ENCODE results near the gene ANKFN1. TPM values are rescaled to one million over a fixed set of nuclear protein-coding genes. Genes with fewer than 3 reads are reported as not detected.

ANKFN1 gene
- total RNA-seq, 1 experiment from 2014 or later = not detected

GRCh38 chr17:56119936-56120335, 33.3 kb upstream of the ANKFN1 start:
- in situ Hi-C loops (cut with HindIII; ENCODE audit: low pct_unique_long_range_greater_than_20kb, low sequenced_read_pairs) (no loop called here), intact Hi-C loops (cut with micrococcal nuclease; ENCODE audit: unreplicated experiment) (no loop called here)
- BruUV-seq (replicated peaks) = no TSS peak

GRCh38 chr17:56121191-56122051, 31.9 kb upstream of the ANKFN1 start:
- Histone ChIP-seq H3K9me3 (ENCODE audit: control insufficient read depth, insufficient read depth, low read depth, low read length) (no peaks in the 10 kb centered on the region), H3K27ac (ENCODE audit: low read length) (no peak overlapping the region), H3K4me3 (ENCODE audit: low read depth in 2 of 2, low read length in 2 of 2) (no peak overlapping the region), H3K4me1 (ENCODE audit: control insufficient read depth, insufficient read depth, low read length) (no peaks in the 10 kb centered on the region), H3K36me3 (ENCODE audit: control insufficient read depth, insufficient read depth, low read length) (no peaks in the 10 kb centered on the region), H3K27me3 (ENCODE audit: control insufficient read depth, insufficient read depth, low read length) (no peaks in the 10 kb centered on the region)
- POLR2A ChIA-PET = no interaction called here
- BruUV-seq (replicated peaks) = no TSS peak
- CTCF ChIA-PET = no interaction called here
- TF ChIP-seq POLR2AphosphoS5 (IDR thresholded peaks at IDR 0.05; ENCODE audit: low read depth, low read length) (no peak), SIN3A (IDR thresholded peaks at IDR 0.05; ENCODE audit: borderline replicate concordance, insufficient read depth, low read depth, low read length) (no peak), TCF7L2 (IDR thresholded peaks at IDR 0.05; ENCODE audit: low read depth, low read length) (no peak), CTCF (IDR thresholded peaks at IDR 0.05) (no peak), REST (IDR thresholded peaks at IDR 0.05; ENCODE audit: insufficient read depth in 1 of 2, low read depth in 2 of 2, low read length in 1 of 2) (no peak)
- no peak for ATAC-seq
- no peak for DNase-seq (ENCODE audit: low read depth, low spot score)
- in situ Hi-C loops (cut with HindIII; ENCODE audit: low pct_unique_long_range_greater_than_20kb, low sequenced_read_pairs) = no loop called here
- intact Hi-C loops (cut with micrococcal nuclease; ENCODE audit: unreplicated experiment) = no loop called here

More at GRCh38 chr17:56119936-56120335, 33.3 kb upstream of the ANKFN1 start:
- Histone ChIP-seq H3K27me3 (ENCODE audit: control insufficient read depth, insufficient read depth, low read length) (no peaks in the 10 kb centered on the region), H3K27ac (ENCODE audit: low read length) (no peak overlapping the region), H3K4me3 (ENCODE audit: low read depth in 2 of 2, low read length in 2 of 2) (no peak overlapping the region), H3K4me1 (ENCODE audit: control insufficient read depth, insufficient read depth, low read length) (no peaks in the 10 kb centered on the region), H3K36me3 (ENCODE audit: control insufficient read depth, insufficient read depth, low read length) (no peaks in the 10 kb centered on the region), H3K9me3 (ENCODE audit: control insufficient read depth, insufficient read depth, low read depth, low read length) (no peaks in the 10 kb centered on the region)
- ChIA-PET POLR2A (no interaction called here), CTCF (interaction anchor here (0.6 kb wide), 1 partner anchor 661 kb away, joined by 3 read pairs; no protein-coding TSS in a partner anchor)
- no peak for ATAC-seq
- no peak for TF ChIP-seq REST (IDR thresholded peaks at IDR 0.05; ENCODE audit: insufficient read depth in 1 of 2, low read depth in 2 of 2, low read length in 1 of 2)
- no peak for TF ChIP-seq CTCF (IDR thresholded peaks at IDR 0.05)
- TF ChIP-seq TCF7L2 (IDR thresholded peaks at IDR 0.05; ENCODE audit: low read depth, low read length) = no peak
- no peak for TF ChIP-seq SIN3A (IDR thresholded peaks at IDR 0.05; ENCODE audit: borderline replicate concordance, insufficient read depth, low read depth, low read length)
- TF ChIP-seq POLR2AphosphoS5 (IDR thresholded peaks at IDR 0.05; ENCODE audit: low read depth, low read length) = no peak
- no peak for DNase-seq (ENCODE audit: low read depth, low spot score)
